Left forelimb (tissue), 1 donor: ENCODE measurements around the gene ACSS2.

Source experiments
- DNase-seq: peaks from one replicate; pipeline ENCODE4 v3.0.0-alpha.2; 2018; ENCODE audit warnings: low spot score

Gene ACSS2

GRCh38 chr20:34948030-34948429 is 71.6 kb downstream of the ACSS2 start:
- peak; percentile 14 for DNase-seq

GRCh38 chr20:34949120-34949519 is 72.7 kb downstream of the ACSS2 start:
- no peak for DNase-seq

DNA sequence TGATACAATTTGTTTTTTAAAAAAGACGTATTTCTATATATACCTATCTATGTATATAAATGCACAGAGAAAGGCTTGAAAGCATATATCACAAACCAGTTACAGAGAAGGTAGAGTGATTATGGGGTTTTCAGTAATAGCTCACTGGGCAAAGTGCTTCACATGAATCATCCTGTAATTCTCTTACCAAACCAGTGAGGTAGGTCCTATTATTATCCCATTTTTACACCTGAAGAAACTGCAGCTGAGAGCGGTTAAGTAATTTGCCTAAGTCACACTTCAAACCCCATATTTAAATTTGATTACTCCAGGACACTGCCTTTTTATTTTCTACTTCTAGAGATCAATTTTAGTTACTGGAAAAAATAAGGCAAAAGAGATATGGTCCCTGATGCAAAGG is 74.8 kb downstream of the ACSS2 start:
- DNase-seq: no peak

DNA sequence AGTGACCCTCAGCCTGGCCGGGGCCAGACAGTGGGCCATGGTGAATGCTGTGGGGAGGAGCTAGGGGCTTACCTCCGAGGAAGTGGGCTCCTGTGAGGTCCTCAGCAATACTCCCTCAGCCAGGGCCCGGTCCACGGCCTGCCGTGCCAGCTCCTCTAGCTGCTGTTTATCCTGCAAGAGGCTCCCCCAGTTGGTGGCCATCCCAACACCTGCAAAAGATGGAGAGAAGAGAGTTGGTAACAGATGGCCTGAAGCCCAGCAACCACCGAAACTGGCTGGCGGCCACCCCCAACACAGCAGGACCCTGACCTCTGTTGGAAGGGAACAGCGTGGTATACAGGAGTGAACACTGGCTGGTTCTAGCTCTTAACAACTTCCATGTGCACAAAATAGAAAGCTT is 75.2 kb downstream of the ACSS2 start:
- DNase-seq: peak; percentile 36

DNA sequence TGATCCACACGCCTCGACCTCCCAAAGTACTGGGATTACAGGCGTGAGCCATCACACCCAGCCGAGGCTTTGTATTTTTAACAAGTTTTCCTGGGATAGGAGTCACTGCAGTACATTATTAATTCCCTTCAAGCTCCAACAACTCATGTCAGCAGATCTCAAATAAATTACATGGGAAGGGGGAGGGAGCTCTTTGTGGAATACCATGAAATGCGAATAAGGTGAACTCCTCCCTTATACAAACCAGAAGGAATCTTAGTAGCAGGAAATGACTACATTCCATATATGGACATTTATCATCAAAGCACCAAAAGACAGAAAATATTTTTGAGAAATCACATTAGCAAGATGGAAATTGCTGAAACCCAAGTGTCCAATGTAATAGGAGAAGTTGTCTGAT is 76.3 kb downstream of the ACSS2 start:
- no peak for DNase-seq

DNA sequence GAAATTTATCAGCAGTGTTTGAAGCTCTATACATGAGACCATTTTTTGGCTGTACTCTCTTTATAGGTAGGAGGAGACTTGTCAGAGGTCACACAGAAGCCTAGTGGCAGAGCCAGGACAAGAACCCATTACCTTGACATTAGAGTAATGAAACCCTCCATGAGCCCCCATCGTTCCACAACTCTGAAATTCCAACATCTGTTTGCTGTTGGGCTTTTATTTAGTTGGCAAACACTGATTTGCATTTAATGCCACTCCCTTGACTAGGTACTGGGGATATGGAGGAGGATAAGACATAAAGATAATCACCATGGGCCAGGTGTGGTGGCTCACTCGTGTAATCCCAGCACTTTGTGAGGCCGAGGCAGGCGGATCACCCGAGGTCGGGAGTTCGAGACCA is 77.5 kb downstream of the ACSS2 start:
- DNase-seq: no peak

- no peak for DNase-seq
These were observed 78.5 kb downstream of the ACSS2 start for GRCh38 chr20:34954904-34955230.

- peak; percentile 99 for DNase-seq
These were observed 79.0 kb downstream of the ACSS2 start, which contains the start of the genes GSS and MYH7B for GRCh38 chr20:34955231-34956040. TSS of gene GSS (minus strand) at chr20:34955806. CDS start at chr20:34951852, 3,954 bp downstream. TSS of gene MYH7B (plus strand) at chr20:34955868. CDS start at chr20:34978006, 22,138 bp downstream.

GRCh38 chr20:34956041-34956458 is 79.6 kb downstream of the ACSS2 start:
- DNase-seq: no peak

GRCh38 chr20:34956751-34957472 is 80.5 kb downstream of the ACSS2 start:
- DNase-seq: peak; percentile 57

DNA sequence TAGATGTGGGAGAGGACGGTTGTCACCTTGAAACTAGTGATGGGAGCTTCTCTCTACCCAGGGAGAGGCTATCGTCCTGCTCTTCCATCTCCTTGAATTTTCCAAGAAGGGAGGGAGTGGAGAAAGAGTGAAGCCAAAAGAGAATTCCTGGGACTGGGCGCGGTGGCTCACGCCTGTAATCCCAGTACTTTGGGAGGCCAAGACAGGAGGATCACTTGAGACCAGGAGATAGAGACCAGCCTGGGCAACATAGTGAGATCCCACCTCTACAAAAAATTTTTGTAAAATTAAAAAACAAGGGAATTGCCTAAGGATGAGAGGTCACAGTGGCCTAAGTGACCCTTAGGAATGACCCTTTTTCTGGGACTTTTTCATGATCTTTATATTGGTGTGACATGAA is 88.1 kb downstream of the ACSS2 start:
- no peak for DNase-seq

DNA sequence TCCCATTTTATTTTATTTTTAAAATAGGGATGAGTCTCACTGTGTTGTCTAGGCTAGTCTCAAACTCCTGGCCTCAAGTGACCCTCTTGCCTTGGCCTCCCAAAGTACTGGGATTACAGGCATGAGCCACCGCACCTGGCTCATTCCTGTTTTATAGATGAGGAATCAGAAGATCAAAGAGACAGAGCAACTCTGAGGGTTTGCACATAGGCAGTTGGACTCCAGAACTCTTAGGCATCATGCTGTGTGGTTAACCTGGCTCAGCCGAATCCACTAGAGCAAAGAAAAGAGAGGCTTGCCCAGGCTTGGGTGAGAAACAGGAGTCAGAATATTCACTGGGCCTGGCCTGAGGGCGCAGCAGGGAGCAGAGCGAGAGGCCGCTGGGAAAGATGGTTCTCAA is 88.6 kb downstream of the ACSS2 start:
- DNase-seq: no peak

DNA sequence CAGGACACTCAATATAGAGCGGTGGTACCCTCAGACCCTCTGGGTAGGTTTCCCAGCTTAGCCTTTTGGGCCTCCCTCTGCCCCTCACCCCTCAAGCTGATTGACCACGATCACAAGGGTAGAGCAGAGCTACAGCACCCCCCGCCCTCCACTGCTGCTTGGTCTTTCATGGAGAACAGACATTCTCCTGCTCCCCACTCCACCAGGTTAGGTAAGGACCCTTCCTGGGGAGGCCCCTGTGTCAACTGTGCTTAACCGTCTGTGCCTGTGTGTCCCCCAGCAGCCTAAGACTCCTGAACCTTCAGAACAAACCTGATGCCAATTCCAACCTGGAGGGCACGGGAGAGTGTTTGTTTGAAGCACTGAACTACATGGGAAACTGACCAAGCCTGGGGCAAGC is 91.0 kb downstream of the ACSS2 start:
- DNase-seq: no peak

GRCh38 chr20:34968042-34968775 is 91.8 kb downstream of the ACSS2 start:
- no peak for DNase-seq

DNA sequence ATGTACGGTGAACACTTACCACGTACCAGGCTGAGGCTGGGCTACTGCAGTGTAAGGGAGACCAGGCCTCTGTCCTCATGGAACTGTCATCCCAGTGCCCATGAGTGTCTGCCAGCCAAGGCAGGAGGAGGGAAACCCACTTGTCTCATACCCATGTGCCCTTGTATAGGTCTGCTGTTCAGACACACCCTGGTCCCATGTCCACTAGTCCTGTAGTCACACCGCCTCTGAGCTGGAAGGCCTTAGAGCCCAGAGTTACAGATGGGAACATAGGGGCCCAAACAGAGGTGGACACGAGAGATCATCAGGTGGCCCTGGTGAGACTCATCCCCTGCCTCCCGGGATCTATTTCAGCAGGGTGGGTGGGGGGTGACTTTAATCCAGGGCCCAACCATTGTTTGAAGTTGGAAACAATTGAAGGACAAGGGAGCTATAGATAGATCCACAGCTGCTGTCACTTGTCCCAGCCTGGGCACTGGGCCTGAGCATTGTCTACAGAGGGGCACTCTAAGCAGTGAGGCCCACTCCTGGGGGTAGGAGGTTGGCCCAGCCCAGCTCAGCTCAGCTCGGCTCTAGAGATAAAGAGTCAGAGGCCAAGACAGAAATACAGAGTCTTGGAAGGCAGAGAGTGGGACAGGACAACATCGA is 93.9 kb downstream of the ACSS2 start:
- DNase-seq: no peak

- DNase-seq: peak; percentile 61
These were observed 94.6 kb downstream of the ACSS2 start for GRCh38 chr20:34970846-34971560.

GRCh38 chr20:34971561-34972235 is 95.3 kb downstream of the ACSS2 start:
- peak; percentile 46 for DNase-seq

GRCh38 chr20:34974246-34974645 is 97.8 kb downstream of the ACSS2 start:
- DNase-seq: no peak

DNA sequence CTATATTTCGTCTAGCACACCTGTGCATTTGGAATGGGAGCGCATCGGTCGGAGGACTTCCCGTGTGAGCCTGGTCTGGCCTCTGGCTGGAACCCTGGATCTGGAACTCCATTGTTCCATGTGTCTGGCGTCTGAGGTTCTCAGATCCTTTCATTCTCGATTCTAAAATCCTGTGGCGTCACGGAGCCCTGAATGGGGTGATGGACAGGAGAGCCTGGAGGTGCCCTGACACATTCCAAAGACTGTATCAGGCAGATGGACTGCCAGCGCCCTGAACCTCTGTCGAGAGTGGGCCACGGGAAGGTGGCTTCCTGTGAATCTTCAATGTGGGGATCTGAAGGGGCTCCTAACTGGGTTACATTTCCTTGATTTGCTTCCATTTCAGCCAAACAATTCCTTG is 99.9 kb downstream of the ACSS2 start:
- no peak for DNase-seq
